Renal pelvis (tissue), 4 donors: ENCODE results near the gene BTBD17. TPM values are rescaled to one million over a fixed set of nuclear protein-coding genes. Genes with fewer than 3 reads are reported as not detected.

ENCODE experiments used
- DNase-seq: peaks from one replicate; pipeline ENCODE4 v3.0.0-alpha.2; 2013
- polyA plus RNA-seq, 3 donors: library from polyadenylated mRNA; unstranded; fragments of 120-200 nt; gene quantifications; one replicate each; pipeline ENCODE4 v1.2.1, GENCODE V29; 2013; ENCODE audit not compliant: insufficient read length in 3 of 3

The BTBD17 gene
- polyA plus RNA-seq, 3 donors = 0.16 to 0.47 (median 0.46) TPM

GRCh38 chr17:74336307-74336706, 25.4 kb downstream of the BTBD17 start:
- DNase-seq = no peak

- DNase-seq = no peak
Observed at GRCh38 chr17:74335529-74336062, 26.1 kb downstream of the BTBD17 start.

GRCh38 chr17:74334393-74335039, 27.2 kb downstream of the BTBD17 start:
- DNase-seq = no peak

GRCh38 chr17:74332763-74333283, 28.8 kb downstream of the BTBD17 start:
- DNase-seq = no peak

- no peak for DNase-seq
Observed at GRCh38 chr17:74332017-74332650, 29.5 kb downstream of the BTBD17 start.

GRCh38 chr17:74330446-74330845, 31.2 kb downstream of the BTBD17 start:
- no peak for DNase-seq

- no peak for DNase-seq
Observed at GRCh38 chr17:74329378-74329777, 32.3 kb downstream of the BTBD17 start.

GRCh38 chr17:74328487-74328886, 33.2 kb downstream of the BTBD17 start:
- DNase-seq = no peak

- no peak for DNase-seq
Observed at GRCh38 chr17:74326506-74326905, 35.2 kb downstream of the BTBD17 start.

- peak; percentile 42 for DNase-seq
Observed at GRCh38 chr17:74325743-74326379, 35.8 kb downstream of the BTBD17 start, which contains the start of gene KIF19. Gene KIF19 (plus strand): TSS chr17:74326226. CDS start chr17:74326350, 124 bp downstream.

GRCh38 chr17:74325376-74325742, 36.3 kb downstream of the BTBD17 start:
- DNase-seq = no peak

GRCh38 chr17:74324521-74324920, 37.1 kb downstream of the BTBD17 start:
- no peak for DNase-seq

- DNase-seq = no peak
Observed at GRCh38 chr17:74318391-74318790, 43.3 kb downstream of the BTBD17 start.

GRCh38 chr17:74317071-74317470, 44.6 kb downstream of the BTBD17 start:
- no peak for DNase-seq

GRCh38 chr17:74316220-74316619, 45.4 kb downstream of the BTBD17 start:
- no peak for DNase-seq

- DNase-seq = no peak
Observed at GRCh38 chr17:74314877-74315276, 46.8 kb downstream of the BTBD17 start.

- no peak for DNase-seq
Observed at GRCh38 chr17:74309902-74310301, 51.8 kb downstream of the BTBD17 start.

- no peak for DNase-seq
Observed at GRCh38 chr17:74307984-74308773, 53.5 kb downstream of the BTBD17 start.
